ACHN (cell line): ENCODE data around the gene CSF1.
"Not testable (repeated sequence)": the region's sequence is repeated elsewhere in the genome, so short reads cannot be mapped to it uniquely, and the experiment has no call there.

ENCODE experiments used
- DNase-seq: peaks from one replicate; pipeline ENCODE4 v3.0.0-alpha.2; 2015
- in situ Hi-C: cut with HindIII; loops from 2 replicates; pipeline ENCODE4 v1.10.0; 2017; ENCODE audit warnings: low sequenced_read_pairs, low pct_ligation_motif_present, low pct_unique_long_range_greater_than_20kb

Gene CSF1

DNA sequence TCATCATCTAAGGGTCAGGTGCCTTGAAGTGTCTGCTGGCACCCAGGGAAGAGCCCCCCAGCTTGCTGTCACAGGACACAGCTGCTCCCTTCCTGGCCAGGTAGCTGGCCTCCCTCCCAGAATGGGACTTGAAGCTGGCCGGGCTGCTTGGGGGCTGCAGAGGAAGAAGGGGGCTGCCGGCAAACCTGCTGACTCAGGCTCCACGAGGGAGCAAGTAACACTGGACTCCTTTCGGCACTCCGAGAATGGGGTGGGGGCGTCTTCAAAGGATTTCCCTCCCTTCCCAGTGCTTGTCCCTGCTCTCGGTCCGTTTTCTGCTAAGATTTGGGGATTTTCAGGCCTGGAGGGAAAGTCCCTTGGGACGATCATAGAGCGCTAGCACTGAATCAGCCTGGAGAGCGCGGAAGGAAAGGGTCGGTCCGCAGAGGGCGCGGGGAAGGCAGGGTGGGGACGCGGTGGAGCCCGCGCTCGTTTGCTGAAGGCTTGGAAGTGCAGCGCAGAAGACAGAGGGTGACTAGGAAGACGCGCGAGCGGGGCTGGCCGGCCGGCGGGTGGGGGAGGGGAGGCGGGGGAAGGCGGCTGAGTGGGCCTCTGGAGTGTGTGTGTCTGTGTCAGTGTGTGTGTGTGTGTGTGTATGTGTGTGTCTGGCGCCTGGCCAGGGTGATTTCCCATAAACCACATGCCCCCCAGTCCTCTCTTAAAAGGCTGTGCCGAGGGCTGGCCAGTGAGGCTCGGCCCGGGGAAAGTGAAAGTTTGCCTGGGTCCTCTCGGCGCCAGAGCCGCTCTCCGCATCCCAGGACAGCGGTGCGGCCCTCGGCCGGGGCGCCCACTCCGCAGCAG, at the start of gene CSF1:
CSF1 (plus strand) TSS at position 727 of the 840 bp plus-strand sequence. CDS start 175 bp downstream, outside the sequence.
- peak; percentile 40 for DNase-seq
- in situ Hi-C loops: no loop called here

DNA sequence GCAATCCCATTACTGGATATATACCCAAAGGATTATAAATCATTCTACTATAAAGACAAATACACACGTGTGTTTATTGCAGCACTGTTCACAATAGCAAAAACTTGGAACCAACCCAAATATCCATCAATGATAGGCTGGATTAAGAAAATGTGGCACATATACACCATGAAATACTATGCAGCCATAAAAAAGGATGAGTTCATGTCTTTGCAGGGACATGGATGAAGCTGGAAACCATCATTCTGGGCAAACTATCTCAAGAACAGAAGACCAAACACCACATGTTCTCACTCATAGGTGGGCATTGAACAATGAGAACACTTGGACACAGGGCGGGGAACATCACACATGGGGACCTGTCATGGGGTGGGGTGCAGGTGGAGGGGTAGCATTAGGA, 49.0 kb upstream of the CSF1 start:
- DNase-seq, in situ Hi-C loops: not testable (repeated sequence)

- no peak for DNase-seq
- in situ Hi-C loops: no loop called here
These were observed 47.0 kb upstream of the CSF1 start for GRCh38 chr1:109863667-109864046.

DNA sequence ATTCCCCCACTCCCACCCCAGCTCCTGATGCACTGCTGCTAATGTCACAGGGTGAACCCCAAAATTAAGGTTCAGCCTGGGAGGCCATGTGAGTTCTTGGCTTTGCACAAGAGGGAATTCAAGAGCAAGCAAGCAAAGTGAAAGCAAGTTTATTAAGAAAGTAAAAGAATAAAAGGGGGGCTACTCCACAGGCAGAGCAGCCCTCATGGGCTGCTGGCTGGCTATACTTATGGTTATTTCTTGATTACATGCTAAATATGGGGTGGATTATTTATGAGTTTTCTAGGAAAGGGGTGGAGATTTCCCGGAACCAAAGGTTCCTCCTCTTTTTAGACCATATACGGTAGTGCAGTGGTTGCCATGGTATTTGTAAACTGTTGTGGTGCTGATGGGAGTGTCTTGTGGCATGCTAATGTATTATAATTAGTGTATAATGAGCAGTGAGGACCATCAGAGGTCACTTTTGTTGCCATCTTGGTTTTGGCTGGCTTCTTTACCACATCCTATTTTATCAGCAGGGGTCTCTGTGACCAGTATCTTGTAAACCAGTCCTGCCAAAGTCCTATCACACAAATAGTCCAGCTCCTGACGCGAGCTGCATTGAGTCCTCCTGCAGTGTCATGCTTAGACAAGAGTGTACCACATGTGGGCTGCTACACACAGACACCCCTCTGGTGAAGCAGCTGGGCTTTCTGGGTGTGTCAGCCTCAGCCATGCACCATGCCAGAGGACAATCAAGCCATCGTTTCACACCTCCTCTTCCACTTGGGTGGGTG, 46.4 kb upstream of the CSF1 start:
- DNase-seq: no peak
- in situ Hi-C loops: no loop called here

DNA sequence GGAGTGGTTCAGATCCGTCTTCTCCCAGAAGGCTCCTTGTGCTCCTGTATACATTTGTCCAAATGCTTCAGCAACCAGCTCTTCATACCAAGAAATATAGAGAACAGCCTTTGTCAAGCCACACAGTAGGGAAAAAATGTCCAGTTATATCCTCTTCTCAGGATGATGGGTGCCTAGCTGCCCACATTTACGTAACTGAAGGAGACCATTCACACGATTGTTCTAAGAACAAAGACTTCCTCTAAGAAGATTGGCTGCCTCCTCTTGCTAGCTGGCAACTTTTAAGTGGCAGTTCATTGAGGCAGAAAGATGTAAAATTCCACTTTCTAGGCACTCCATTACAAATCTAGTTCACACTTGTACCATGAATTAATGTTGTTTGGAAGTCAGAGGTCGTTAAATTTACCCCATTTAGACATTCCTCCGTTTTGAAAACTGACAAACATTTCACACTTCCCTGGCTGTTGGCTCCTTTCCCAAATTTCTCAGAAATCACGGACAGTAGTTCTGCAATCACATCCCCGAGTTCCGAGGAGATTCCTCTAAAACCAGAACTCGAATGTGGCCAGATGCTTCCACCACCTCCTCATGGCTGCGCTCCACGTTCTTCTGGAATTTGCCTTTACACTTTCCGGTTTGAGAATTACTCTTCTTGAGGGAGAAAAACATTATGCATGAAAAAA, 45.6 kb upstream of the CSF1 start:
- in situ Hi-C loops: no loop called here

DNA sequence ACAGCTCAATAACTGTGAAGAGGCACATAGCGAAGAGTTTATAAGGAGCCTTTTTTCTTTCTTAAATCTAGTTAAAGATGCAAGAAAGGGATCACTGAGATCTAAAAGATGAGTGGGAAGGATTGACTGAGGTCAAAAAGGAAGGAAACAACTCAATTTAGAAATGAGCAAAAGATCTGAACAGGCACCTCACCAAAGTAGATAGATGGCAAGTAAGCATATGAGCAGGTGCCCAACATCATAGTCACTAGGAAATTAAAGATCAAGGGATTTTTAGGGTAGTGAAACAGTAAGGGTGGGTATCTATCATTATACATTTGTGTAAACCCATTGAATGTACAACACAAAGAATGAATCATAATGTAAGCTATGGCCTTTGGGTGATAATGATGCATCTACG, 44.6 kb upstream of the CSF1 start:
- in situ Hi-C loops: no loop called here

More for the DNA sequence above, 45.6 kb upstream of the CSF1 start:
- no peak for DNase-seq

DNA sequence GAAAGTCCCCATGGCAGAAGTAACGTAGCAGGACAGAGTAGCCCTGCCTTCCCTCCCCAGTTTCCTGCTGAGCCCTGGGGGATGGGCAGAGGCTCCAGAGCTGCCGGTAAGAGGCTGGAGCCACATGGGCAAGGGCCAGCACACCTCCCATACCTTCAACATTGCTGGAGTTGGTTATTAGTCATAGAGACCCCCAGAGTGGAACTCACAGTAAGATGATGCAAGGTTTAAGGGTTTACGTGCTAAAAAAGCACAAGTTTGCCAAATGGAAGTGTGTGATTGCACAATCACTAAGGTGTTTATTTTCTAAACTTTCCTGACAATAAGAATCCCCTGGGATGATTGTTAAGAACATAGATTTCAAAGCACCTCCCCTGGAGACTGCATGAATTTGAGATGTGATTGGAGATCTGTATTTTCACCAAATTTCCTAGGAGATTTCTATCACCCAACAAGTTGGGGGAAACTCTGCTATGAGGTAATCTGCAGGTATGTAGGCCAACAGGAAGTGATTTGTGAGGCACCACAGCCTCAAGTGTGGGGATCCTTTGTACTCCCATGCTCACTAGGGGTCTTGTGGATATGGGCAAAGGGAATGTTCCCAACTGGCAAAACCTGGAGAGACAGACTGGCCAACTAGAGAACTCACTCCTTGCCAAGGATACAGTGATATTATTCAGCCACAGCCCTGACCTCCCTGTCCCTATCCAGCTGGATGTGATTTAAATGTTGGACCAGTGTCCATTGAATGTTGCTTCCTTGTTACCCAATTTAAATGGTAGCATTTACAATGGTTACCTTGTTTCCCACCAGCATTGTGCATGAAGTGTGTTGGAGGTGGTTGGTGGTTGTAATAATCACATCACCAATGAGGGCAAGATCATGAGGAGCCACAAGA, 37.1 kb upstream of the CSF1 start:
- DNase-seq: no peak
- in situ Hi-C loops: no loop called here

More for the DNA sequence above, 44.6 kb upstream of the CSF1 start:
- DNase-seq: no peak

GRCh38 chr1:109874445-109874844, 36.2 kb upstream of the CSF1 start:
- DNase-seq: no peak
- in situ Hi-C loops: no loop called here

- in situ Hi-C loops: loop anchor here (25.0 kb wide), 1 partner anchor 89 kb away; no protein-coding TSS in a partner anchor
- DNase-seq: no peak
These were observed 34.8 kb upstream of the CSF1 start for GRCh38 chr1:109875874-109876273.

DNA sequence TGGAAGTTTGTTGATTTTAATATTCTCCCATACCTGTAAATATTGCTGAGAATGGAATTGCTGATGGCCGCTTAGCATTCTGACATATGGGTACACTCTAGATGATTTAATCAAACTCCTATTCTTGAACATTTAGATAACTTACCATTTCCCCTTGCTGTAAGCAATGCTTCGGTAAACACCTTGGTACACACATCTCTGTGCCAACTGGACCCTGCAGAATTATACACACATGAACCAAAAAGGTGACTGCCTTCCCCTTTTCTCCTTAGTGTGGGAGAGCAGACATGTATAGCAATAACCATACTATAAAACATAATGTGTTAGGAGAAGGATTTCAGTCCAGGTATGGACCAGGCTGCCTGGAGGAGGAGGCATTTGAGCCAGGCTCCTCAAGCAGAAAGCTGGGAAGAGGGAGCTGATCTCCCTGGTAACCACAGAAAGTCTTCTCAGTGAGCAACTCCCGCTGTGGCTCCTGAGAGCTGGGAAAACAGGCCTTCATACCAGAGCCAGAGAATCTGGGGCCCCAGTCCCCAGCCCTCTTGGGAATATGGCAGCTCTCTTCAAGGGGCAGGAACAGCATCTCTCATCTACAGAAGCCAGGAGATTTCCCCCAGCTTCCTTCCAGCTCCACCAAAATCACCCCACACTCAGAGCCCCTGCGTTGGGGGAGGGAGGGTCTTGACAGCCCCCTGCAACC, 33.9 kb upstream of the CSF1 start:
- in situ Hi-C loops: loop anchor here (25.0 kb wide), 1 partner anchor 89 kb away; no protein-coding TSS in a partner anchor
- peak; percentile 25 for DNase-seq

- DNase-seq: peak; percentile 87
- in situ Hi-C loops: loop anchor here (25.0 kb wide), 1 partner anchor 90 kb away; no protein-coding TSS in a partner anchor
These were observed 33.3 kb upstream of the CSF1 start for GRCh38 chr1:109877317-109877771.

DNA sequence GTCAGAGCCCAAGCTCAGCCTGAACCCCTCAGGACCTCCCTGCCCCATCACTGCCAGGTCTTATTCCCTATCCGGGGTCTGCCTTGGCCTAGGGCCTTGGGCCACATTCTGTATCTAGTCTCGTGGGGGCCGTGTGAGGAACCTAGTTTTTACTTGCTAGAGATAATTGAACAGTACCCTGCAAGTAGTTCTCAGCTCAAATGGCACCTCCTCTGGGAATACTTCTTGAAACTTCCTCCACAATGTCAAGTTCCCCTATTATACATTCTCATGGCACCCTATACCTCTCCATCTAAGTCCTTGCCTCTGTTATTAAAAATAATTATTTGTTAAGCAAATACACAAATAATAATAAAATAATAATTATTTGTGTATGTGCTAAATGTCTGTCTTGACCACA, 32.9 kb upstream of the CSF1 start:
- in situ Hi-C loops: loop anchor here (25.0 kb wide), 1 partner anchor 90 kb away; no protein-coding TSS in a partner anchor
- no peak for DNase-seq

DNA sequence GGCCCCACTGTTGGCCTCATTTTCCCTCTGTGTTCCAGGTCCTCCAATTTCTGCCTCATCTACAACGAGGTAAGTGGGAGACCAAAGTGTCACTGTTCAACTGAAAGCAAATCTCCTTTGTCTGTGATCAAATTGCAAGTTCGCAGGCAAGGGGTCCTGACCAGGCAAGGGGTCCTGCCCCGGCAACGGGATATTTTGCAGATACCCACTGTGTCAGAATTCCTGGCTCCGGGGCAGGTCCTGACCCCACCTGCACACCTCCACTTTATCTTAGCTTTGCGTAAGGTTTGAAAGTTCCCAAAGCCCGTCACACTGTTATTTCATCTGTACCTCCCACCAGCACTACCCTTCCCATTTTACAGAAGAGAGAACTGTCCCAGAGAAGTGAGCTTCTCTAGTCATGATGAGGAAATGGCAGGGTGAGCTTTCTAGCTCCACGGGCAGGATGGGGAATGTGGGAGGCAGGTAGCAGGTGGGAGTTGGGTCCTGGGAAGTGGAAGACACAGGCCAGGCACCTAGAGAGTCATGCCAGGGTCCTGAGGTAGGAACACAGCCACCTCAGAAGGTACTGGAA, 32.0 kb upstream of the CSF1 start:
- in situ Hi-C loops: loop anchor here (25.0 kb wide), 1 partner anchor 91 kb away; no protein-coding TSS in a partner anchor

GRCh38 chr1:109879371-109879770, 31.3 kb upstream of the CSF1 start:
- in situ Hi-C loops: loop anchor here (25.0 kb wide), 1 partner anchor 92 kb away; no protein-coding TSS in a partner anchor
- DNase-seq: not testable (repeated sequence)

More for the DNA sequence above, 32.0 kb upstream of the CSF1 start:
- DNase-seq: no peak

DNA sequence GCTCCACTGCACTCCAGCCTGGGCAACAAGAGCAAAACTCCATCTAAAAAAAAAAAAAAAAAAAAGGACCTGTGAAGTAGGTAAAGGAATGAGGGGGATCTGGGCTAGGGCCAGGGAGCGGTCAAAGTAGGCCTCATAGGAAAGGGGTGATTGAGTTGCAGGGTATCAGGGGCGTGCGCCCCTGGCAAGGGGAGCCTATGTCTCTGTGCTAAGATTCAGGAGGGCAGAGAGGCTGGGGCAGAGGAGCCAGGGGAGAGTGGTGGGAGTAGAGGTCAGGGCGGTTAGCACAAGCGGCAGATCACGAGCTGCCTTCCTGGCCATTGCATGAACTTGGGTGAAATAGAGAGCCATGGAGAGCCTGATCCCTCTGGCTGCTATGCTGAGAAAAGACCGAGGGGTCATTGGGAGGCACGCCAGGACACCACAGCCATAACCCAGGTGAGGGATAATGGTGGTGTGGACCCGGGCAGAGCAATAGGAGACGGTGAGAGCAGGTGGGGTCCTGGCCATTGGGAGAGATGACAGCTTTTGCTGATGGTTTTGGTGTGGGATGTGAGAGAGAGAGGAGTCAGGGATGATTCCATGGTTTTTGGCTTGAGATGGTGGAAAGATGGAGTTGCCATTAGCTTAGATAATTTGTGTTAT, 30.6 kb upstream of the CSF1 start:
- no peak for DNase-seq
- in situ Hi-C loops: loop anchor here (25.0 kb wide), 1 partner anchor 93 kb away; no protein-coding TSS in a partner anchor
